Measurements from ENCODE around the gene METTL26. TPM values are rescaled to one million over a fixed set of nuclear protein-coding genes. Genes with fewer than 3 reads are reported as not detected.
A peak's percentile ranks its signal among the peaks of the same experiment; 100 is the strongest.

METTL26 gene
- total RNA-seq, 1 donor from 2014 or later = 46.0 TPM

GRCh38 chr16:643050-643368 lies 6.9 kb upstream of the METTL26 start:
- Histone ChIP-seq H3K9ac (no peak overlapping the region), H3K4me3 (no peak overlapping the region), H3K9me3 (ENCODE audit: low read depth) (no peaks in the 10 kb centered on the region), H4K20me1 (ENCODE audit: low read depth) (peaks cover 11% of the 10 kb centered on the region), H2AFZ (replicated peaks) (no peak overlapping the region), H3K4me2 (no peak overlapping the region), H3F3A (ENCODE audit: low read depth) (peaks cover 23% of the 10 kb centered on the region), H3K36me3 (no peaks in the 10 kb centered on the region), H3K79me2 (ENCODE audit: low read depth) (no peaks in the 10 kb centered on the region), H3K27me3 (peaks cover 34% of the 10 kb centered on the region), H3K27ac (no peak overlapping the region), H3K4me1 (peaks cover 10% of the 10 kb centered on the region)
- H3K4me3 Mint-ChIP-seq = peak overlapping the region; percentile 79
- H3K27ac Mint-ChIP-seq = no peak overlapping the region
- DNase-seq (ENCODE audit: low spot score) = no peak
- no peaks in the 10 kb centered on the region for H3K36me3 Mint-ChIP-seq
- H3K4me1 Mint-ChIP-seq = peaks cover 18% of the 10 kb centered on the region
- TF ChIP-seq CTCF (IDR thresholded peaks at IDR 0.05) (no peak), EZH2 (IDR thresholded peaks at IDR 0.05) (no peak), EZH2phosphoT487 (IDR thresholded peaks at IDR 0.05) (no peak)
- H3K27me3 Mint-ChIP-seq (ENCODE audit: insufficient read depth, low read depth) = peaks cover 3% of the 10 kb centered on the region
- no peaks in the 10 kb centered on the region for H3K9me3 Mint-ChIP-seq

GRCh38 chr16:642189-643049 lies 6.3 kb upstream of the METTL26 start:
- Histone ChIP-seq H2AFZ (replicated peaks) (peak overlapping the region; percentile 85), H3K79me2 (ENCODE audit: low read depth) (no peaks in the 10 kb centered on the region), H3K4me3 (peak overlapping the region; percentile 74), H3K4me2 (peak overlapping the region; percentile 95), H3K4me1 (peaks cover 16% of the 10 kb centered on the region), H3K9ac (no peak overlapping the region), H3K27me3 (peaks cover 34% of the 10 kb centered on the region), H4K20me1 (ENCODE audit: low read depth) (peaks cover 9% of the 10 kb centered on the region), H3K36me3 (no peaks in the 10 kb centered on the region), H3F3A (ENCODE audit: low read depth) (peaks cover 29% of the 10 kb centered on the region), H3K27ac (no peak overlapping the region), H3K9me3 (ENCODE audit: low read depth) (no peaks in the 10 kb centered on the region)
- no peak overlapping the region for H3K27ac Mint-ChIP-seq
- H3K27me3 Mint-ChIP-seq (ENCODE audit: insufficient read depth, low read depth) = peaks cover 6% of the 10 kb centered on the region
- no peaks in the 10 kb centered on the region for H3K9me3 Mint-ChIP-seq
- no peaks in the 10 kb centered on the region for H3K36me3 Mint-ChIP-seq
- DNase-seq (ENCODE audit: low spot score) = peak; percentile 54
- peak overlapping the region; percentile 77 for H3K4me3 Mint-ChIP-seq
- TF ChIP-seq EZH2phosphoT487 (IDR thresholded peaks at IDR 0.05) = peak; percentile 62
- peak; percentile 87 for TF ChIP-seq EZH2 (IDR thresholded peaks at IDR 0.05)
- no peak for TF ChIP-seq CTCF (IDR thresholded peaks at IDR 0.05)
- peaks cover 24% of the 10 kb centered on the region for H3K4me1 Mint-ChIP-seq

GRCh38 chr16:641326-642188 lies 5.5 kb upstream of the METTL26 start, which contains the start of gene MCRIP2:
MCRIP2 (plus strand) TSS chr16:641828; CDS start chr16:641992, 164 bp downstream.
- H3K27me3 Mint-ChIP-seq (ENCODE audit: insufficient read depth, low read depth) = peaks cover 10% of the 10 kb centered on the region
- peaks cover 28% of the 10 kb centered on the region for H3K4me1 Mint-ChIP-seq
- no peak within 1 kb of the TSS for H3K27ac ChIP-seq

More at GRCh38 chr16:641326-642188, 5.5 kb upstream of the METTL26 start, which contains the start of gene MCRIP2:
- peak within 1 kb of the TSS; percentile 85 for H2AFZ ChIP-seq (replicated peaks)
- DNase-seq (ENCODE audit: low spot score) = peak; percentile 90
- no peaks in the 10 kb centered on the region for H3K9me3 ChIP-seq (ENCODE audit: low read depth)
- peak within 1 kb of the TSS; percentile 74 for H3K4me3 ChIP-seq
- H3K79me2 ChIP-seq (ENCODE audit: low read depth) = no peaks in the 10 kb centered on the region
- peaks cover 8% of the 10 kb centered on the region for H4K20me1 ChIP-seq (ENCODE audit: low read depth)
- H3K4me1 ChIP-seq = peaks cover 17% of the 10 kb centered on the region
- peaks cover 32% of the 10 kb centered on the region for H3F3A ChIP-seq (ENCODE audit: low read depth)
- H3K9ac ChIP-seq = no peak within 1 kb of the TSS
- H3K27ac Mint-ChIP-seq = no peak within 1 kb of the TSS
- TF ChIP-seq EZH2phosphoT487 (IDR thresholded peaks at IDR 0.05) (no peak), EZH2 (IDR thresholded peaks at IDR 0.05) (peak; percentile 53)
- H3K9me3 Mint-ChIP-seq = peaks cover 2% of the 10 kb centered on the region
- peak within 1 kb of the TSS; percentile 95 for H3K4me2 ChIP-seq
- no peaks in the 10 kb centered on the region for H3K36me3 ChIP-seq
- peak within 1 kb of the TSS; percentile 79 for H3K4me3 Mint-ChIP-seq
- H3K36me3 Mint-ChIP-seq = peaks cover 2% of the 10 kb centered on the region
- H3K27me3 ChIP-seq = peaks cover 34% of the 10 kb centered on the region
